Tibial nerve (tissue), 4 donors: ENCODE measurements around the gene SPDYC.

Source experiments
- EP300 ChIP-seq, 2 donors: sonication (generic); formaldehyde crosslinking; IDR thresholded peaks; one replicate each; pipeline ENCODE4 v1.6.1; 2017; ENCODE audit warnings: antibody characterized with exemption in 2 of 2, mild to moderate bottlenecking in 1 of 2
- POLR2A ChIP-seq, 2 donors: fragments of 450-650 bp; IDR thresholded peaks; one replicate each; pipeline ENCODE4 v1.6.1; 2017; ENCODE audit warnings: antibody characterized with exemption in 2 of 2, mild to moderate bottlenecking in 2 of 2, moderate library complexity in 2 of 2
- TF ChIP-seq, protein P1 (sequence below), 5 experiments: fragments of 200-600 bp in 3 of 5; fragments of 450-650 bp in 2 of 5; sonication (generic) in 3 of 5; IDR thresholded peaks; one replicate each; pipeline ENCODE4 v1.5.1; 2016 to 2019; ENCODE audit warnings: antibody characterized with exemption in 5 of 5, mild to moderate bottlenecking in 3 of 5, moderate library complexity in 2 of 5

DNA sequence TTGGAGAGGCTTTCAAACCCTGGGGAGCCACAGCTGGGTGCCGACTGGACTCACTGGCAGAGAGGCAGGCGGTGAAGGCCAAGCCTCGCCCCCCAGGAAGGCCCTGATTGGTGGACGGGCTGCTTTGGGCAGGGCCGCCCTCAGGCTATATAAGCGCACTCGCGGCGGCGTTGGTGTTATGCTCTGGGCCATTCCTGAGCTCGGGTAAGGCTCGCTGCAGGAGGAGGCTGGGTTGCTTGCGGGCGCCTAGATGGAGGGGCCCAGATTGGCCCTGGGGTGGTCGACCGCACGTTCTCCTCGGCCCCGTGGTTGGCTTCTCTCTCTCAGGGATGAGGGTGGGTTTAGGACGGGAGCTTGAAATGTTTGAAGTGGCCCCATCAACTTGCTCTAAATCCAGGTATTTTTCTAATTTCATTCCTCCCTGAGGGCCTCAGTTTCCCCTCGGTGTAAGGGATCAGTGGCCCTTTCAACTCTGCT, at the start of gene SPDYC:
- TF ChIP-seq, protein P1, sequence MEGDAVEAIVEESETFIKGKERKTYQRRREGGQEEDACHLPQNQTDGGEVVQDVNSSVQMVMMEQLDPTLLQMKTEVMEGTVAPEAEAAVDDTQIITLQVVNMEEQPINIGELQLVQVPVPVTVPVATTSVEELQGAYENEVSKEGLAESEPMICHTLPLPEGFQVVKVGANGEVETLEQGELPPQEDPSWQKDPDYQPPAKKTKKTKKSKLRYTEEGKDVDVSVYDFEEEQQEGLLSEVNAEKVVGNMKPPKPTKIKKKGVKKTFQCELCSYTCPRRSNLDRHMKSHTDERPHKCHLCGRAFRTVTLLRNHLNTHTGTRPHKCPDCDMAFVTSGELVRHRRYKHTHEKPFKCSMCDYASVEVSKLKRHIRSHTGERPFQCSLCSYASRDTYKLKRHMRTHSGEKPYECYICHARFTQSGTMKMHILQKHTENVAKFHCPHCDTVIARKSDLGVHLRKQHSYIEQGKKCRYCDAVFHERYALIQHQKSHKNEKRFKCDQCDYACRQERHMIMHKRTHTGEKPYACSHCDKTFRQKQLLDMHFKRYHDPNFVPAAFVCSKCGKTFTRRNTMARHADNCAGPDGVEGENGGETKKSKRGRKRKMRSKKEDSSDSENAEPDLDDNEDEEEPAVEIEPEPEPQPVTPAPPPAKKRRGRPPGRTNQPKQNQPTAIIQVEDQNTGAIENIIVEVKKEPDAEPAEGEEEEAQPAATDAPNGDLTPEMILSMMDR (IDR thresholded peaks at IDR 0.05): no peak
- TF ChIP-seq POLR2A (IDR thresholded peaks at IDR 0.05) (no peak), EP300 (IDR thresholded peaks at IDR 0.05) (no peak)
